Hippocampal formation (tissue), 2 donors: ENCODE data around the gene ST7.
A peak's percentile ranks its signal among the peaks of the same experiment; 100 is the strongest.
"Not testable (repeated sequence)": the region's sequence is repeated elsewhere in the genome, so short reads cannot be mapped to it uniquely, and the experiment has no call there.

ENCODE experiments used
- DNase-seq, 2 donors: peaks; one replicate each; lab custom pipeline; 2025; lab: John Stamatoyannopoulos, UW

The ST7 gene

GRCh38 chr7:117096330-117096729, 143.0 kb downstream of the ST7 start:
- DNase-seq = no peak

- DNase-seq = no peak
These were observed 143.6 kb downstream of the ST7 start for GRCh38 chr7:117096942-117097341.

GRCh38 chr7:117097860-117098259, 144.6 kb downstream of the ST7 start:
- no peak for DNase-seq

- no peak for DNase-seq
These were observed 145.2 kb downstream of the ST7 start for GRCh38 chr7:117098457-117098856.

- DNase-seq = no peak
These were observed 147.7 kb downstream of the ST7 start for GRCh38 chr7:117101026-117101425.

GRCh38 chr7:117110480-117111315, 157.4 kb downstream of the ST7 start:
- no peak for DNase-seq

- no peak for DNase-seq
These were observed 158.2 kb downstream of the ST7 start for GRCh38 chr7:117111535-117111934.

- DNase-seq = no peak
These were observed 159.3 kb downstream of the ST7 start for GRCh38 chr7:117112640-117113039.

- no peak for DNase-seq
These were observed 160.6 kb downstream of the ST7 start for GRCh38 chr7:117113871-117114270.

GRCh38 chr7:117114272-117114671, 161.0 kb downstream of the ST7 start:
- DNase-seq = no peak

GRCh38 chr7:117116211-117116610, 162.9 kb downstream of the ST7 start:
- no peak for DNase-seq

- no peak for DNase-seq
These were observed 163.9 kb downstream of the ST7 start for GRCh38 chr7:117117172-117117571.

- no peak for DNase-seq
These were observed 165.4 kb downstream of the ST7 start for GRCh38 chr7:117118579-117119180.

- DNase-seq = peak; percentile 67 to 73
These were observed 166.1 kb downstream of the ST7 start for GRCh38 chr7:117119192-117119924.

- DNase-seq = not testable (repeated sequence)
These were observed 167.0 kb downstream of the ST7 start for GRCh38 chr7:117120321-117120720.

GRCh38 chr7:117122036-117122435, 168.7 kb downstream of the ST7 start:
- DNase-seq = not testable (repeated sequence)

- no peak for DNase-seq
These were observed 169.2 kb downstream of the ST7 start for GRCh38 chr7:117122536-117122935.

- DNase-seq = peak in 1 of 2 donors; percentile 21
These were observed 170.1 kb downstream of the ST7 start for GRCh38 chr7:117123311-117123926.

- no peak for DNase-seq
These were observed 171.4 kb downstream of the ST7 start for GRCh38 chr7:117124591-117125220.

GRCh38 chr7:117126676-117127075, 173.4 kb downstream of the ST7 start:
- no peak for DNase-seq

GRCh38 chr7:117127585-117128168, 174.4 kb downstream of the ST7 start:
- peak; percentile 26 to 59 for DNase-seq
